Activated T-helper 17 cell treated with anti-CD3 and anti-CD28 coated beads, Interleukin-2, amount 50 U/mL, for 72 hours (primary cell): Measurements from ENCODE around the gene OSBPL8. TPM values are rescaled to one million over a fixed set of nuclear protein-coding genes. Genes with fewer than 3 reads are reported as not detected.
"Not testable (repeated sequence)": the region's sequence is repeated elsewhere in the genome, so short reads cannot be mapped to it uniquely, and the experiment has no call there.

Experiments used
- ATAC-seq: fragments of 150-1000 bp; cut with Tn5 transposase; replicated peaks from 2 replicates; pipeline ENCODE4 v1.10.0; 2021; ENCODE audit warnings: mild to moderate bottlenecking, moderate library complexity
- H3K27ac Mint-ChIP-seq: one replicate; pipeline ENCODE4 v1.8.0; 2022; ENCODE audit warnings: mixed read lengths
- H3K27me3 Mint-ChIP-seq: one replicate; pipeline ENCODE4 v1.8.0; 2022; ENCODE audit warnings: mixed read lengths
- H3K36me3 Mint-ChIP-seq: one replicate; pipeline ENCODE4 v1.8.0; 2022; ENCODE audit warnings: low read depth, mild to moderate bottlenecking, mixed read lengths
- H3K4me1 Mint-ChIP-seq: one replicate; pipeline ENCODE4 v1.8.0; 2022; ENCODE audit warnings: mixed read lengths
- H3K4me3 Mint-ChIP-seq: one replicate; pipeline ENCODE4 v1.8.0; 2022; ENCODE audit warnings: mild to moderate bottlenecking, mixed read lengths
- H3K9me3 Mint-ChIP-seq: one replicate; pipeline ENCODE4 v1.8.0; 2022; ENCODE audit warnings: mixed read lengths
- total RNA-seq, 2 donors: library from RNA; stranded (reverse); gene quantifications; one replicate each; pipeline ENCODE4 v1.2.3, GENCODE V29; 2022

OSBPL8 gene
- total RNA-seq, 2 donors from 2014 or later: 40.5 to 68.2 TPM

DNA sequence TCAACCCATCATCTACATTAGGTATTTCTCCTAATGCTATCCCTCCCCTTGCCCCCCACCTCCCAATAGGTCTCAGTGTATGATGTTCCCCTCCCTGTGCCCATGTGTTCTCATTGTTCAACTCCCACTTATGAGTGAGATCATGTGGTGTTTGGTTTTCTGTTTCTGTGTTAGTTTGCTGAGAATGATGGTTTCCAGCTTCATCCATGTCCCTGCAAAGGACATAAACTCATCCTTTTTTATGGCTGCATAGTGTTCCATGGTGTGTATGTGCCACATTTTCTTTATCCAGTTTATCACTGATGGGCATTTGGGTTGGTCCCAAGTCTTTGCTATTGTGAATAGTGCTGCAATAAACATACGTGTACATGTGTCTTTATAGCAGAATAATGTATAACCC lies 182.7 kb downstream of the OSBPL8 start:
- not testable (repeated sequence) for ATAC-seq, H3K4me3 Mint-ChIP-seq, H3K27me3 Mint-ChIP-seq, H3K27ac Mint-ChIP-seq, H3K9me3 Mint-ChIP-seq, H3K4me1 Mint-ChIP-seq
- H3K36me3 Mint-ChIP-seq: peaks cover 88% of the 10 kb centered on the region

DNA sequence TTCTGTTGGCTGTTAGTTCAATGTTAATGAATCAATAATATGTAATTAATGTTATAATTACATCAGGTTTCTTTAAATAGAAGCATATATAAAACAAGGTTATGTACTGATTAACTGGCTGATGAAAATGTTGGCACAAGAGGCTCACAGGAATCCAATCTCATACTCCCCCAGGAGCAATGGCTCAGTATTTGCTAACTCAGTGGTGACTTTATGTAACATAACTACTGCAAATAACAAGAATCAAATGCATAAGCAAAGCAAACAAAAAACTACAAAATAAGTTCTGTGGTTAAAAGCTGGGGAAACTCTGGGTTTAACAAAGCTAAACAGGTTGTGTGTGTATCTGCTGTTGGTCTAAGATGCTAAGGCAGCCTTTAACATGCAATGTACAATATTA lies 183.6 kb downstream of the OSBPL8 start:
- H3K9me3 Mint-ChIP-seq: no peaks in the 10 kb centered on the region
- H3K27ac Mint-ChIP-seq: no peak overlapping the region
- no peak overlapping the region for H3K4me3 Mint-ChIP-seq
- H3K36me3 Mint-ChIP-seq: peaks cover 83% of the 10 kb centered on the region
- H3K27me3 Mint-ChIP-seq: no peaks in the 10 kb centered on the region
- ATAC-seq: no peak
- H3K4me1 Mint-ChIP-seq: no peaks in the 10 kb centered on the region

DNA sequence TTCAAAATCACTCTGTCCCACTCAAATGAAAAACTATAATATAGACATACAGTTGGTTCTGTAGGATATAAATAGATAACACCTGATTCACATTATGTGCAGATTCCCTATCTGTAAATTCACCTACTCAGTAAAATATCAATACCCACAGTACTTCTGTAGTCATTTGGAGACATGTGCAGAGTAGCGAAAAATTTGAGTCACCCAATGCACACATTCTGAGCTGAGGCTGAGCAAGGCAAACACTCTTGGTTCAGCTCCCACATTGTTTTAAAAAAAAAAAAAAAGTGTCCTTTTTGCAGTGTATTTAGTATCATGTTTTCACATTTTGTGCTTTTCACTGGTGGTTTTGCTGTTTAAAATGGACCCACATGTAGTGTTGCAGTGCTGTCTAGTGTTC lies 184.1 kb downstream of the OSBPL8 start:
- peak; percentile 64 for ATAC-seq
- H3K27ac Mint-ChIP-seq: no peak overlapping the region
- H3K27me3 Mint-ChIP-seq: no peaks in the 10 kb centered on the region
- H3K36me3 Mint-ChIP-seq: peaks cover 84% of the 10 kb centered on the region
- no peaks in the 10 kb centered on the region for H3K9me3 Mint-ChIP-seq
- no peaks in the 10 kb centered on the region for H3K4me1 Mint-ChIP-seq
- no peak overlapping the region for H3K4me3 Mint-ChIP-seq

DNA sequence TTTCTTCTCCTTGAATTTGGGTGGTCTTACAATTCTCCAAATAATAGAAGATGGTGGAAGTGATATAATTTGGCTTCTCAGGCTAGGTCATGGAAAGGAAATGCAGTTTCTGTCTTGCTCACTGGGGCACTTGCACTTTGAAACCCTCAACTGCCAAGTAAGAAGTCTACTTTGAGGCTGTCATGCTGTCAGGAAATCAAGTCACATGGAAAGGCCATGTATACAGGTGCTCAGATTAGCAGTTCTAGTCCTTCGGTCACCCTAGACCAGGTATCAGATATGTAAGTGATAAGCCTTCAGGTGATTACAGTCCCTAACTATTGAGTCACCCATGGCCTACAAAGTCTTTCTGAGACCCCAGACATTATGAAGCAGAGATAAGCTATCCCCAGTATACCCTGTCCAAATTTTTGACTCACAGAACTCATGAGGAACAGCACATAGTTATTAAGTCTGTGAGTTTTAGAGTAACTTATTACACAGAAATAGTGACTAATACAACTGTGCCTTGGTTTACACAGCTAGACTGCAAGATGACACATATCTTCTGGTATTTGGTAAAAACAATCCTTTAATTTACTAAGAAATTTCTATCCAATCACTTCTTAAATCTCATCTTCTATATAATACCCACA lies 185.1 kb downstream of the OSBPL8 start:
- Mint-ChIP-seq H3K4me3 (no peak overlapping the region), H3K27ac (no peak overlapping the region), H3K4me1 (no peaks in the 10 kb centered on the region), H3K36me3 (peaks cover 90% of the 10 kb centered on the region), H3K9me3 (no peaks in the 10 kb centered on the region), H3K27me3 (no peaks in the 10 kb centered on the region)
- peak; percentile 68 for ATAC-seq

DNA sequence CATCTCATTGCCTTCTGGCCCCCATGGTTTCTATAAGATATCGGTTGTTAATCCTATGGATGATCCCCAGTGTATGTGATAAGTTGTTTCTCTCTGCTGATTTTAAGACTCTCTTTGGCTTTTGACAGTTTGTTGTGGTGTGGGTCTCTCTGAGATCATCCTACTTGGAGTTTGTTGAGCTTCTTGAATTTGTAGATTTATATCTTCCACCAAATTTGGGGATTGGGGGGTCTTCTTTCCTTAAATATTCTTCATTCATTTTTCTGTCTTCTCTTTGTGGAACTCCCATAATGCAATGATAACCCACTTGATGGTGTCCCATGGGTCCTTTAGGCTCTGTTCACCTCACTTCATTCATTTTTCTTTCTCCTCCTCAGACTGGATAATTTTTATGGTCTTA lies 191.3 kb downstream of the OSBPL8 start:
- no peaks in the 10 kb centered on the region for H3K27me3 Mint-ChIP-seq
- H3K27ac Mint-ChIP-seq: no peak overlapping the region
- no peak for ATAC-seq
- H3K36me3 Mint-ChIP-seq: peaks cover 86% of the 10 kb centered on the region
- no peak overlapping the region for H3K4me3 Mint-ChIP-seq
- H3K4me1 Mint-ChIP-seq: no peaks in the 10 kb centered on the region
- H3K9me3 Mint-ChIP-seq: peaks cover 4% of the 10 kb centered on the region

DNA sequence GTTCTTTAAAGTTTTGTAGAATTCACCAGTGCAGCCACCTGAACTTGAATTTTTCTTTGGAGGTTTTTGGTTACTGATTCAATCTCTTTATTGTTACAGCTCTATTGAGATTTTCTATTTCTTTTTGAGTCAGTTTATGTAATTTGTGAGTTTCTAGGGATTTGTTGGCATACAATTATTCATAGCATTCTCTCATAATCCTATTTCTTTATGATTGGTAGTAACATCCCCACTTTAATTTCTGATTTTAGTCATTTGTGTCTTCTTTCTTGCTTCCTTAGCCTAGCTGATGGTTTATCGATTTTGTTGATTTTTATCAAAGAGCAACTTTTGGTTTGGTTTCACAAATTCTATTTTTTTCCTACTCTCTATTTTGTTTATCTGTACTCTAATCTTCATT lies 193.4 kb downstream of the OSBPL8 start:
- Mint-ChIP-seq H3K27ac (peak overlapping the region; percentile 22), H3K27me3 (no peaks in the 10 kb centered on the region), H3K4me1 (no peaks in the 10 kb centered on the region), H3K9me3 (peaks cover 4% of the 10 kb centered on the region), H3K36me3 (peaks cover 92% of the 10 kb centered on the region), H3K4me3 (no peak overlapping the region)
- peak; percentile 40 for ATAC-seq

DNA sequence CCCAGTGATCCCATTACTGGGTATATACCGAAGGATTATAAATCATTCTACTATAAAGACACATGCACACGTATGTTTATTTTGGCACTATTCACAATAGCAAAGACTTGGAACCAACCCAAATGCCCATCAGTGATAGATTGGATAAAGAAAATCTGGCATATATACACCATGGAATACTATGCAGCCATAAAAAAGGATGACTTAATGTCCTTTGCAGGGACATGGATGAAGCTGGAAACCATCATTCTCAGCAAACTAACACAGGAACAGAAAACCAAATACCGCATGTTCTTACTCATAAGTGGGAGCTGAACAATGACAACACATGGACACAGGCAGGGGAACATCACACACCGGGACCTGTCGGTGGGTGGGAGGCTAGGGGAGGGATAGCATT lies 195.4 kb downstream of the OSBPL8 start:
- H3K9me3 Mint-ChIP-seq, H3K27me3 Mint-ChIP-seq, H3K4me1 Mint-ChIP-seq, ATAC-seq, H3K4me3 Mint-ChIP-seq, H3K27ac Mint-ChIP-seq: not testable (repeated sequence)
- peaks cover 81% of the 10 kb centered on the region for H3K36me3 Mint-ChIP-seq

DNA sequence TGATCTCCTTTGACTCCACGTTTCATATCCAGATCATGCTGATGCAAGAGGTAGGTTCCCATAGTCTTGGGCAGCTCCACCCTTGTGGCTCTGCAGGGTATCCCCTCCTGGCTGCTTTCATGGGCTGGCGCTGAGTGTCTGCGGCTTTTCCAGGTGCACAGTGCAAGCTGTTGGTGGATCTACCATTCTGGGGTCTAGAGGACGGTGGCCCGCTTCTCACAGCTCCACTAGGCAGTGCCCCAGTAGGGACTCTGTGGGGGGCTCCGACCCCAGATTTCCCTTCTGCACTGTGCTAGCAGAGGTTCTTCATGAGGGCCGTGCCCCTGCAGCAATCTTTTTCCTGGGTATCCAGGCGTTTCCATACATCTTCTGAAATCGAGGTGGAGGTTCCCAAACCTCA lies 199.3 kb downstream of the OSBPL8 start:
- Mint-ChIP-seq H3K27me3 (no peaks in the 10 kb centered on the region), H3K4me1 (no peaks in the 10 kb centered on the region), H3K4me3 (no peak overlapping the region), H3K9me3 (no peaks in the 10 kb centered on the region), H3K36me3 (peaks cover 79% of the 10 kb centered on the region), H3K27ac (no peak overlapping the region)
- ATAC-seq: no peak

DNA sequence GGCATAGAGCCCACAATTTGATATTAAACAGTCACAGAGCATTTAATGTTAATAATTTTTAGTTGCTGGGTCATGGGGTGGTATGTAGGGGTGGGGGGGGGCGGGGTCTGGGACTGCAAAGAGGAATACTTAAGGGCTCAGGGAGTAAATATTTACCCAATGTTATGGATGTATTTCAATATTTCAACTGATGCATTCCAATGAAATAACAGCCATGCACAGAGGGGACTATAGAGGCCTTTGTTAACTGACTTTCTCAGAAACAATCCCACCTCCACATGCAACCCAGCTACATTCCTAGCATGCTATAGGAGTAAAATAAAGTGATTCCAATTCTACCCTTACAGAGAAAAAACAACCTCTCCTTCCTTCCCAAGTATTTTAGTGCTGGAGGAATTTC lies 203.5 kb downstream of the OSBPL8 start:
- no peaks in the 10 kb centered on the region for H3K9me3 Mint-ChIP-seq
- no peak for ATAC-seq
- no peak overlapping the region for H3K27ac Mint-ChIP-seq
- H3K36me3 Mint-ChIP-seq: peaks cover 45% of the 10 kb centered on the region
- H3K4me1 Mint-ChIP-seq: no peaks in the 10 kb centered on the region
- no peak overlapping the region for H3K4me3 Mint-ChIP-seq
- no peaks in the 10 kb centered on the region for H3K27me3 Mint-ChIP-seq

DNA sequence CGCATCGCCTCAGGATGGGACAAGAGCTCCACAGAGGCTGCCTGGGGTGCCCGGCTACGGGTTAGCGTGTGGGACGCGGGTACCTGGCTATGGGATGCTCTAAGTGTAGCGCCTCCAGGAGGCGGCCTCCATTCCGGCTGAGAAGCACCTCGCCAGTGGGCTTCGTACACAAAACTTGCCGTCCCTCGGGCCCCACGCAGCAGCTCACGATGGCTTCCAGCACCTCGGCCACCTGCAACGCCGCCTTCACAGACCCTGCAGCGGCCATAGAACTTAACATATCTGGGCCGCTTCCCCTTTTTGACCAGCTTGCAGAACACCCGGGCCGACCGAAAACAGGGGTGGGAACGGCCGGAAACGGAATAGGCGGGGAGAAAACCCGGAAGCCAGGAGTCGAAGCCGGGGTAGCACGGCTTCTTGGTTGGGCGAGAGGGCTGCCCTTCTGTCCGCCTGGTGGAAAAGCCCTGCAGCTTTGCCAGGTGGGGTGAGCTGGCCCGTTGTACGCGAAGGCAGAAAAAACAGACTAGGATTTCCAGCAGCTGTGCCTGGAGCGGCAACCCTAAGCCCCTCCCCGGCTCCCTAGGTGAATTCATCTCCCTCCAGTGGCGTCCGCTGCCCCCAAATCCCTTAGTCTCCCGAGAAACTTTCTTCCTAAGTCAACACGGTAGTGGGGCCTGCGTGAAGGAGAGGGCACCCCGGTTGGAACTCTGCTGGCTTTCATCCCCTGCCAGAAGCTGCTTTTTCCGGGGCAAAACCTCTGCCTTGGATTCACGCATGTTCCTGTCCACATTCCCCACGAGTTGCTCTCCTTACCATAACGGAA lies 211.3 kb downstream of the OSBPL8 start, which contains the start of gene BBS10:
Gene BBS10, minus strand, starts transcription at position 337 of the 823 bp plus-strand sequence. Its CDS starts 57 bp downstream, at position 280.
- Mint-ChIP-seq H3K4me3 (peak within 1 kb of the TSS; percentile 93), H3K9me3 (no peaks in the 10 kb centered on the region), H3K27ac (peak within 1 kb of the TSS; percentile 95), H3K27me3 (no peaks in the 10 kb centered on the region), H3K36me3 (no peaks in the 10 kb centered on the region), H3K4me1 (peaks cover 6% of the 10 kb centered on the region)
- peak; percentile 89 for ATAC-seq

DNA sequence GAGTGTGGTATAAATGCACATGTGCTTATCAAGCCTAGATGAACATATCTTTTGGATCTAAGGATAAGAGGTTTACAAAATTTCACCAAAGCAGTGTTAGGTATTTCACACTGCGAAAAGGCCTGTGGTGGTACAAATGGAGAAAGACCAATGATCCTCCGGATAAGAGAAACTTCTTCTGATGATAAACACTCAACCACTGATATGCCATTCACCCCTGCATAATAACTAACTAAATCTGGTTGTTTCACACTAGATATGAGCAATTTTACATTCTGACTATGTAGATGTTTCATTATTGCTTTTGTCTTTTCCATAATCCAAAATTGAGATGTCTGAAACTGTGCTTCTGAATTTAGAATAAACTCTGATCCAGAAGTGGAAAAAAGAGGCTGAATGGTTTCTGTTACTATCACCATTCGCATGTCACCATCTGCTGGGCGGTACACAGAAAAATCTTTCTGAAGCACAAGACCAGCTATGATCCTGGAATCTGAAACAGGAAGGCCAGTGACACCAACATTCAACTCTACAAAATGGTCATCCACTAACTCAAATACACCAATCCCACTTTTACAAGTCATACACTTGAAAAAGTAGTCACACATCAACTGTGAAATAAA lies 212.7 kb downstream of the OSBPL8 start:
- peak; percentile 58 for ATAC-seq
- Mint-ChIP-seq H3K36me3 (no peaks in the 10 kb centered on the region), H3K4me3 (peak overlapping the region; percentile 93), H3K27me3 (no peaks in the 10 kb centered on the region), H3K27ac (peak overlapping the region; percentile 95), H3K9me3 (no peaks in the 10 kb centered on the region), H3K4me1 (peaks cover 7% of the 10 kb centered on the region)

DNA sequence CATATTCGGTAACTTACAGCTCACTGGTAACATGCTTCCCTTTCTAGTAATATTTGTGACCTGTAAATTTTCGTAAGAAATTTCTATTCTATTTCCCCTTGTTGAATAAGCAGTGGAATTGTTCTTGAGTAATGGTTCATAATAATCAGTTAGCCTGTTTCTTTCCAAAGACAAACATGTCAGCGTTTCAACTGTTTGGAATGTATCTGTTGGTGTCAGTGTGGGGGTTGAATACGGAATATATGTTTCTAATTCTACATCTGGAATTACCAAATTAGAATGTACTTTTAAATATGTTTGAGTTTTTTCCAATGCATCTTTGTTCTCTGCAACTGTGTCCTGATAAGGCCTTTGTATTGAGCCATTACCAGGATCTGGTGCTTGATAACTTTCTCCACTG lies 213.3 kb downstream of the OSBPL8 start:
- ATAC-seq: no peak
- Mint-ChIP-seq H3K4me3 (peak overlapping the region; percentile 93), H3K27ac (no peak overlapping the region), H3K27me3 (no peaks in the 10 kb centered on the region), H3K9me3 (no peaks in the 10 kb centered on the region), H3K36me3 (no peaks in the 10 kb centered on the region), H3K4me1 (peaks cover 11% of the 10 kb centered on the region)

DNA sequence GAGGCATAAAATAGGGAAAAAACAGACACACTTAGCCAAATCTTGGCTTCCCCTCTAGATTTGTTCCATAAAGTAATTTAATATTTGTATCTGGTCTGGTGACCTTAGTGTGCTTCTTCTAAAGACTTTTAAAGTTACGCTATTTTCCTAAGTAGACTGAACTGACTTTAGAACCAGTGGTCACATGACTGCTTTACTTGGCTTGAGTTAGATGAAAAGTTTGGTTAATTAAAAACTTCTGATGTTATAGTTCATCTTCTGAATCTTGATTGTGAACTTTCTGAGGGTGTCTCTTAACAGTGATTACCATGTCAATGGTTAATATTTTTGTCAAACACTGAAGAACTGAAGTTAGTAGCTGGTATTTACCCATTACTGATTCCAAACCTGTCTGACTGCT lies 214.0 kb downstream of the OSBPL8 start:
- Mint-ChIP-seq H3K36me3 (no peaks in the 10 kb centered on the region), H3K27ac (no peak overlapping the region), H3K9me3 (no peaks in the 10 kb centered on the region), H3K4me1 (peaks cover 11% of the 10 kb centered on the region), H3K27me3 (no peaks in the 10 kb centered on the region), H3K4me3 (no peak overlapping the region)
- ATAC-seq: no peak

DNA sequence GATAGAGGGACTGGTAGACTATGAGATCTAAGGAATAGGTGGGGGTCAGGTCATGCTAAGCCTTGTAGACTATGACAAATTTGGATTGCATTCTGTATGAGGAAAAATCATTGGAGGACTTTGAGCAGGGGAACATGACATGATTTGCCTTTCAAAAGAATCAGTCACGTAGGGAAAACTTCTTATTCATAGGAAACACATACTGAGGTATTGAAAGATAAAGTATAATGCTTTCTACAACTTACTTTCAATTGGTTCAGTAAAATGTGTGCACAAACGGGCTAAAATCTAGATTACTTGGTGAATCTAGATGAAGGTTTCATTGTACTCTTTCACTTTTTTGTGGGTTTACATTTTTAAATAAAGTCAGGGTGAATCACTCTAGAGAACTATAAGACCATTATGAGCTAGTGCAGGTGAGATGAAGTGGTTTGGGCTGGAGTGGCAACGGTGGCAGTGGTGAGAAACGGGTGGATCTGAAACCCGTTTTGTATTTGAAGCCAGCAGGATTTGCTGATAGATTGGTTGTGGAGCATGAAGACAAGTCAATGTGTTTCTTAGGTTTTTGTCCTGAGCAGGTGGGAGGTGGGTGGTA lies 218.0 kb downstream of the OSBPL8 start:
- H3K9me3 Mint-ChIP-seq: no peaks in the 10 kb centered on the region
- ATAC-seq: peak; percentile 72
- no peak overlapping the region for H3K27ac Mint-ChIP-seq
- peaks cover 5% of the 10 kb centered on the region for H3K4me1 Mint-ChIP-seq
- H3K36me3 Mint-ChIP-seq: no peaks in the 10 kb centered on the region
- peaks cover 6% of the 10 kb centered on the region for H3K27me3 Mint-ChIP-seq
- H3K4me3 Mint-ChIP-seq: no peak overlapping the region
